ENCODE data around the gene ARL8A. TPM values are rescaled to one million over a fixed set of nuclear protein-coding genes. Genes with fewer than 3 reads are reported as not detected.

Gene ARL8A
- total RNA-seq, 1 experiment from 2014 or later = 29.0 TPM

Other genes starting within 250 kb of the ARL8A start
- gene LMOD1, start 198.2 kb downstream of the ARL8A start, total RNA-seq (2014; rRNA removed; shearing (Covaris generic)) = not detected in 2 replicates
- gene TIMM17A, start 189.2 kb downstream of the ARL8A start, total RNA-seq (2014; rRNA removed; shearing (Covaris generic)) = 88.3 and 98.3 TPM in 2 replicates
- gene RNPEP, start 162.1 kb downstream of the ARL8A start, total RNA-seq (2014; rRNA removed; shearing (Covaris generic)) = 74.0 and 85.9 TPM in 2 replicates
- gene ELF3, start 134.2 kb downstream of the ARL8A start, total RNA-seq (2014; rRNA removed; shearing (Covaris generic)) = 7.0 and 9.9 TPM in 2 replicates
- gene GPR37L1, start 21.8 kb downstream of the ARL8A start, total RNA-seq (2014; rRNA removed; shearing (Covaris generic)) = under 0.01 and 0.06 TPM in 2 replicates
- gene PTPN7, start 15.9 kb upstream of the ARL8A start, total RNA-seq (2014; rRNA removed; shearing (Covaris generic)) = 1.3 and 1.5 TPM in 2 replicates
- gene LGR6, start 49.1 kb upstream of the ARL8A start, total RNA-seq (2014; rRNA removed; shearing (Covaris generic)) = 0.23 and 1.2 TPM in 2 replicates
- 182 and 196 TPM in 2 replicates for gene UBE2T, start 197.2 kb upstream of the ARL8A start, total RNA-seq (2014; rRNA removed; shearing (Covaris generic))
- 8.4 and 12.5 TPM in 2 replicates for gene PPP1R12B, start 204.0 kb upstream of the ARL8A start, total RNA-seq (2014; rRNA removed; shearing (Covaris generic))